ENCODE data around the gene WNK4. TPM values are rescaled to one million over a fixed set of nuclear protein-coding genes. Genes with fewer than 3 reads are reported as not detected.

Gene WNK4
- total RNA-seq, 6 donors from 2014 or later: 0.15 to 1.8 (median 0.26) TPM; not detected in 2

DNA sequence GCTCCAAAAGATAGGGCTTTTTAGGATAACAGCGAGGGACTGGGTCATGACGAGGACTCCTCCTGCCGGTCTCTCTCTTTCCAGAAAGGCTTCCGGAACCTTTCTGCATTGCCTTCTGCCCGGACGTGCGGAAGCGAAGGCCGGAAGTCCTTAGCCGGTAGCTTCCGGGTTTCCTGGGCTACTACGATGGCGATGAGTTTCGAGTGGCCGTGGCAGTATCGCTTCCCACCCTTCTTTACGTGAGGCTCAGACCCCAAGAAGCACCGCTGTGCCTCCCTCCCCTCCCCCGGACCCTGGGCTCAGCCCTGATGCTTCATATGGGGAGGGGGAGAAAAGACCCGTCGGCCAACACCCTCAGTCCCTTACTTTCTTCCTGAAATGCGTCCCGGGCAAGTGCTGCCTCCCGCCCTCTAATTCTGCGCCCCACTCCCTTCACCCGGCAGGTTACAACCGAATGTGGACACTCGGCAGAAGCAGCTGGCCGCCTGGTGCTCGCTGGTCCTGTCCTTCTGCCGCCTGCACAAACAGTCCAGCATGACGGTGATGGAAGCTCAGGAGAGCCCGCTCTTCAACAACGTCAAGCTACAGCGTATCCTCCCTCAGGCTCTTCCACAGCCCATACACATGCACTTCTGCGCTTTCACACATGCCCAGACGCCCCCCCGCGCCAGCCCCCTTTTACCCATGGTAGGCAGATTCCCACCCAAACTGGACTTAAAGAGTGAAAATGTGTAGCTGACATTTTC, 6.9 kb upstream of the WNK4 start, which contains the start of gene VPS25:
TSS of gene VPS25 (plus strand) at position 160 of the 746 bp plus-strand sequence. CDS start at position 187, 27 bp downstream.
- Histone ChIP-seq H3K9me3 (no peaks in the 10 kb centered on the region), H3K4me3 (peak within 1 kb of the TSS; percentile 79 to 85 (median 80)), H3K27ac (peak within 1 kb of the TSS; percentile 81 to 91 (median 86)), H3K27me3 (no peaks in the 10 kb centered on the region), H3K36me3 (peaks cover 16 to 38% (median 26%) of the 10 kb centered on the region in 4 donors), H3K4me1 (peaks cover 10 to 25% (median 14%) of the 10 kb centered on the region in 4 donors)
- DNase-seq (peak; percentile 70 to 85), ATAC-seq (ENCODE audit: low FRiP score in 2 of 2) (peak; percentile 91 to 97)
- WGBS, 2 donors: 2 to 4% methylated on average over 18 to 39 of the region's 39 CpGs
- TF ChIP-seq POLR2A (IDR thresholded peaks at IDR 0.05) (peak; percentile 29 to 72 (median 36)), POLR2AphosphoS5 (IDR thresholded peaks at IDR 0.05) (peak; percentile 85 to 93), EP300 (IDR thresholded peaks at IDR 0.05) (no peak)
- TF ChIP-seq, protein P1, sequence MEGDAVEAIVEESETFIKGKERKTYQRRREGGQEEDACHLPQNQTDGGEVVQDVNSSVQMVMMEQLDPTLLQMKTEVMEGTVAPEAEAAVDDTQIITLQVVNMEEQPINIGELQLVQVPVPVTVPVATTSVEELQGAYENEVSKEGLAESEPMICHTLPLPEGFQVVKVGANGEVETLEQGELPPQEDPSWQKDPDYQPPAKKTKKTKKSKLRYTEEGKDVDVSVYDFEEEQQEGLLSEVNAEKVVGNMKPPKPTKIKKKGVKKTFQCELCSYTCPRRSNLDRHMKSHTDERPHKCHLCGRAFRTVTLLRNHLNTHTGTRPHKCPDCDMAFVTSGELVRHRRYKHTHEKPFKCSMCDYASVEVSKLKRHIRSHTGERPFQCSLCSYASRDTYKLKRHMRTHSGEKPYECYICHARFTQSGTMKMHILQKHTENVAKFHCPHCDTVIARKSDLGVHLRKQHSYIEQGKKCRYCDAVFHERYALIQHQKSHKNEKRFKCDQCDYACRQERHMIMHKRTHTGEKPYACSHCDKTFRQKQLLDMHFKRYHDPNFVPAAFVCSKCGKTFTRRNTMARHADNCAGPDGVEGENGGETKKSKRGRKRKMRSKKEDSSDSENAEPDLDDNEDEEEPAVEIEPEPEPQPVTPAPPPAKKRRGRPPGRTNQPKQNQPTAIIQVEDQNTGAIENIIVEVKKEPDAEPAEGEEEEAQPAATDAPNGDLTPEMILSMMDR (IDR thresholded peaks at IDR 0.05): peak in 1 of 6 experiments; percentile 31

DNA sequence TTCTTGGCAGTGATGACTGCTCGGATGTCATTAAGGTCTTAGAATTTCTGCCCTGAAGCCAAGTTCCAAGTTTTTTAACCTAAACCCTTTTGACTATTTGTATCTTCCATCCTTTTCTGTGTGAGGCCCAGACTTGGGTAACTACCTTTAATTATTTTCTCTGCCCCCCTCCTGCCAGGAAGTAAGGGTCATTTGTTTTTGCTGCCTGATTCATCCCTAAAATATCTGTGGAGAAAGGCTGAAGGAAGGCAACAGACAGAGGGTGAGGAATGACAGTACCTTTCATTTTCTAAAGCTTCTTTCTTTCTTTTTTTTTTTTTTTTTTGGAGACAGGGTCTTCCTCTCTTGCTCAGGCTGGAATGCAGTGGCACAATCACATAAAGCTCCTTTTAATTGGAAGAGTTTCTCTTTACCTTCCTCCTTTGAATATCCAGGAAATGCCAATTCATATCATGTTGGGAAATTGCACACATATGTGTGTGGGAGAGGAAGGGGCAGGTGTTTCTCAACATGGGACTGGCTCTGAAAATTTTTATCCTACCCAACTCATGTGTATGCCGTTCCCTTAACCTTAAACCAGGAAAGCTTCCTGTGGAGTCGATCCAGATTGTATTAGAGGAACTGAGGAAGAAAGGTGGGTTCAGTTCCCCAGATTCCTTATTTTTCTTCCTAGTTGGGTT, 6.2 kb upstream of the WNK4 start:
- ATAC-seq (ENCODE audit: low FRiP score in 2 of 2): no peak
- no peaks in the 10 kb centered on the region for H3K9me3 ChIP-seq
- H3K36me3 ChIP-seq: peaks cover 22 to 46% (median 31%) of the 10 kb centered on the region in 4 donors
- H3K27ac ChIP-seq: peak overlapping the region in 3 of 4 donors; percentile 82 to 91 (median 89)
- peaks cover 10 to 25% (median 14%) of the 10 kb centered on the region in 4 donors for H3K4me1 ChIP-seq
- no peak for TF ChIP-seq POLR2AphosphoS5 (IDR thresholded peaks at IDR 0.05)
- no peak for TF ChIP-seq POLR2A (IDR thresholded peaks at IDR 0.05)
- TF ChIP-seq EP300 (IDR thresholded peaks at IDR 0.05): no peak
- TF ChIP-seq, protein P1 (IDR thresholded peaks at IDR 0.05): no peak
- DNase-seq: no peak
- peak overlapping the region; percentile 79 to 85 (median 80) for H3K4me3 ChIP-seq
- H3K27me3 ChIP-seq: no peaks in the 10 kb centered on the region
- 66 to 74% methylated on average over 3 of the region's 3 CpGs for WGBS, 2 donors

DNA sequence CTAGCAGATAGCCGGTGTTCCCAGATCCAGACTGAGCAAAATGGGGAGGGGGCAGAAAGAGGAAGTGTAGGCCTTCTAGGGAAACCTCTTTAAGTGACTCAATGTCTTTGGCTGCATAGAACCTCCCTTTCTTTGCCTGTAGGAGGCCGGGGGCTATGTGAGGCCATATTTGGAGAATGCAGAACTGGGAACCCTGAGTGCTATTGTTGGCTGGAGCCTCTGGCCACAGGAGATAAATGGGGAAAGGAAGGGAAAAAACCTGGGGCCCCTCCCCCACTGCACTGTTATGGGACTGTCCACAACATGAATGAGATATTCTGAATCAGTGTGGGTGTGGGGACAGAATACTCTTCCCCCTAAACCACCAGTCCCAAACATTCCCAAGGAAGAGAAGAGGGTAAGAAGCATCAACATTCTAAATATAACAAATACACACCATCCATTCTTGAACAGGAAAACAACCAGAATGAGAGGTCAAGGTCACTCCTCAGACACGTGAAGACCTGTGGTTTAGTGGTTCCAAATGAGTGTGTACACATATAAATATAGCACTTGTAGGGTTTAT, 4.8 kb upstream of the WNK4 start:
- H3K4me3 ChIP-seq: no peak overlapping the region
- no peak overlapping the region for H3K27ac ChIP-seq
- peaks cover 16 to 38% (median 21%) of the 10 kb centered on the region in 4 donors for H3K4me1 ChIP-seq
- peaks cover 0 to 4% (median 1%) of the 10 kb centered on the region in 4 donors for H3K27me3 ChIP-seq
- peaks cover 22 to 54% (median 36%) of the 10 kb centered on the region in 4 donors for H3K36me3 ChIP-seq
- ATAC-seq (ENCODE audit: low FRiP score in 2 of 2) (no peak), DNase-seq (no peak)
- no peaks in the 10 kb centered on the region for H3K9me3 ChIP-seq
- 63 to 64% methylated on average over 3 of the region's 3 CpGs for WGBS, 2 donors
- TF ChIP-seq EP300 (IDR thresholded peaks at IDR 0.05) (no peak), POLR2AphosphoS5 (IDR thresholded peaks at IDR 0.05) (no peak), POLR2A (IDR thresholded peaks at IDR 0.05) (no peak)
- TF ChIP-seq, protein P1 (IDR thresholded peaks at IDR 0.05): no peak

DNA sequence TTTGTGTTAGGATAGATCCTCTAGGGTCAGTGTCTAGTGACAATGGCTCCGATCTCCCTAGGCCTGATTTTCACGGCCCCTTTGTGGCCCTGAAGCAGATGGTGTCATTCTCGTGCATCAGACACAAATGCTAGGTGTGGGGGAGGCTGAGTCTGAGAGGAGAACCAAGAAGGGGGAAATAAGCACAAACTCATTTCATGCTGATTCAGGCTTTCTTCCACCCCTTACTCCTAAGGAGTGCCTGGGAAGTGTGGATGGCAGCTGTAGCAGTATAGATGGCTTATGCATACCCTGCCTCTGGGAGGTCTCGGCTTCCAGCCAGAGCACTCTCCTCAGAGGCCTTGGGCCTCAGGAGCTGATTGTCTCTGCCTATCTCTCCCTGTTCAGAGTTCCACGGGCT, 1.8 kb upstream of the WNK4 start:
- H3K27ac ChIP-seq: no peak overlapping the region
- ATAC-seq (ENCODE audit: low FRiP score in 2 of 2) (no peak), DNase-seq (no peak)
- H3K4me1 ChIP-seq: peaks cover 20 to 36% (median 23%) of the 10 kb centered on the region in 4 donors
- no peaks in the 10 kb centered on the region for H3K9me3 ChIP-seq
- TF ChIP-seq POLR2AphosphoS5 (IDR thresholded peaks at IDR 0.05) (no peak), EP300 (IDR thresholded peaks at IDR 0.05) (no peak), POLR2A (IDR thresholded peaks at IDR 0.05) (no peak)
- TF ChIP-seq, protein P1 (IDR thresholded peaks at IDR 0.05): no peak
- peaks cover 0 to 33% (median 9%) of the 10 kb centered on the region in 4 donors for H3K27me3 ChIP-seq
- H3K36me3 ChIP-seq: peaks cover 22 to 54% (median 36%) of the 10 kb centered on the region in 4 donors
- no peak overlapping the region for H3K4me3 ChIP-seq
- WGBS, 2 donors: 96 to 100% methylated on average over 3 to 5 of the region's 5 CpGs

All from upper lobe of left lung (tissue), 6 donors.